Liver (tissue), 3 donors: Measurements from ENCODE around the gene GLIS1.

Experiments
- CTCF ChIP-seq: fragments of 150-350 bp; IDR thresholded peaks from 2 replicates; pipeline ENCODE4 v1.5.1; 2017; ENCODE audit warnings: improper control_type of control experiment, low read depth, low read length; ENCODE audit not compliant: missing input control
- FOXA2 ChIP-seq: IDR thresholded peaks from 2 replicates; pipeline ENCODE4 v1.6.1; 2016; ENCODE audit warnings: antibody characterized with exemption
- GABPA ChIP-seq, 2 donors: IDR thresholded peaks in 1 of 2; conservative IDR thresholded peaks in 1 of 2; 2 replicates each; pipeline ENCODE4 v1.6.1; 2016; ENCODE audit warnings: antibody characterized with exemption in 2 of 2, mild to moderate bottlenecking in 1 of 2, moderate library complexity in 1 of 2
- JUND ChIP-seq, 2 donors: IDR thresholded peaks; 2 replicates each; pipeline ENCODE4 v1.6.1; 2016; ENCODE audit warnings: antibody characterized with exemption in 2 of 2
- MAX ChIP-seq: IDR thresholded peaks from 2 replicates; pipeline ENCODE4 v1.6.1; 2016; ENCODE audit warnings: antibody characterized with exemption
- RAD21 ChIP-seq, 2 donors: IDR thresholded peaks; 2 replicates each; pipeline ENCODE4 v1.6.1; 2016; ENCODE audit warnings: antibody characterized with exemption in 2 of 2, mild to moderate bottlenecking in 2 of 2
- REST ChIP-seq: IDR thresholded peaks from 2 replicates; pipeline ENCODE4 v1.6.1; 2016; ENCODE audit warnings: antibody characterized with exemption, mild to moderate bottlenecking
- RXRA ChIP-seq, 2 donors: IDR thresholded peaks; 2 replicates each; pipeline ENCODE4 v1.6.1; 2017 to 2018; ENCODE audit warnings: antibody characterized with exemption in 2 of 2, mild to moderate bottlenecking in 1 of 2
- SP1 ChIP-seq: IDR thresholded peaks from 2 replicates; pipeline ENCODE4 v1.6.1; 2018; ENCODE audit warnings: antibody characterized with exemption, mild to moderate bottlenecking
- TAF1 ChIP-seq: conservative IDR thresholded peaks from 2 replicates; pipeline ENCODE4 v1.6.1; 2016; ENCODE audit warnings: antibody characterized with exemption, mild to moderate bottlenecking
- YY1 ChIP-seq: IDR thresholded peaks from 2 replicates; pipeline ENCODE4 v1.6.1; 2016; ENCODE audit warnings: antibody characterized with exemption, mild to moderate bottlenecking
- ZBTB33 ChIP-seq: IDR thresholded peaks from 2 replicates; pipeline ENCODE4 v1.6.1; 2016; ENCODE audit warnings: antibody characterized with exemption
- TF ChIP-seq, protein P1 (sequence below): IDR thresholded peaks from 2 replicates; pipeline ENCODE4 v1.6.1; 2016; ENCODE audit warnings: antibody characterized with exemption
- donor health status: healthy.
- donor health status: healthy.

DNA sequence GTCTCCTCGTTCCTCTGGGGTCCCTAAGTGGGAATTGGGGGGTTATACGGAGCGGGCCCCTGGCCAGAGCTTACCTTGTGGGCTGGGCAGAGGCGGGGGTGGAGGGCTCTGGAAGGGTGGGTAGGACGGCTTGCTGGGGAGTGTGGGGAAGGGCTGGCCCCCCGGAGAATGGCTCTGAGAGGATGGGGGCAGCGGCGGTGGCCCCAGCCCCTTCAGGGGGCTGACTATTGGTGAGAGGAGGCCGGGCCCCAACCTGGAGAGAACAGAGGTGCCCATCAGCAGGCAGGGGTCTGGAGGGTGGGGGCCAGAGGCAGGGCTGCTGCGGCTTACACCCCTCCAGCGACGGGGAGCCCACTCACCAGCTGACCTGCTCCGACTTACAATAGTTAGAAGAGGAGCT lies 229.2 kb downstream of the GLIS1 start:
- TF ChIP-seq REST, result no peak
- TF ChIP-seq CTCF, result no peak
- no peak for TF ChIP-seq RAD21 (IDR thresholded peaks at IDR 0.05)
- no peak for TF ChIP-seq FOXA2
- TF ChIP-seq, protein P1, sequence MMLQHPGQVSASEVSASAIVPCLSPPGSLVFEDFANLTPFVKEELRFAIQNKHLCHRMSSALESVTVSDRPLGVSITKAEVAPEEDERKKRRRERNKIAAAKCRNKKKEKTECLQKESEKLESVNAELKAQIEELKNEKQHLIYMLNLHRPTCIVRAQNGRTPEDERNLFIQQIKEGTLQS, result no peak
- TF ChIP-seq YY1, result no peak
- TF ChIP-seq SP1, result no peak
- TF ChIP-seq TAF1, result no peak
- TF ChIP-seq GABPA (IDR thresholded peaks at IDR 0.05 in 1 of 2, conservative IDR thresholded peaks at IDR 0.05 in 1 of 2), result no peak
- no peak for TF ChIP-seq ZBTB33
- TF ChIP-seq JUND (IDR thresholded peaks at IDR 0.05), result no peak
- no peak for TF ChIP-seq MAX
- TF ChIP-seq RXRA (IDR thresholded peaks at IDR 0.05), result no peak
